Epidermal melanocyte (primary cell): ENCODE measurements around the gene SNTB2.
"Not testable (repeated sequence)": the region's sequence is repeated elsewhere in the genome, so short reads cannot be mapped to it uniquely, and the experiment has no call there.

ENCODE experiments used
- DNase-seq: peaks from one replicate; pipeline ENCODE4 v3.0.0; 2011; ENCODE audit warnings: low spot score; ENCODE audit not compliant: insufficient read length

Gene SNTB2

DNA sequence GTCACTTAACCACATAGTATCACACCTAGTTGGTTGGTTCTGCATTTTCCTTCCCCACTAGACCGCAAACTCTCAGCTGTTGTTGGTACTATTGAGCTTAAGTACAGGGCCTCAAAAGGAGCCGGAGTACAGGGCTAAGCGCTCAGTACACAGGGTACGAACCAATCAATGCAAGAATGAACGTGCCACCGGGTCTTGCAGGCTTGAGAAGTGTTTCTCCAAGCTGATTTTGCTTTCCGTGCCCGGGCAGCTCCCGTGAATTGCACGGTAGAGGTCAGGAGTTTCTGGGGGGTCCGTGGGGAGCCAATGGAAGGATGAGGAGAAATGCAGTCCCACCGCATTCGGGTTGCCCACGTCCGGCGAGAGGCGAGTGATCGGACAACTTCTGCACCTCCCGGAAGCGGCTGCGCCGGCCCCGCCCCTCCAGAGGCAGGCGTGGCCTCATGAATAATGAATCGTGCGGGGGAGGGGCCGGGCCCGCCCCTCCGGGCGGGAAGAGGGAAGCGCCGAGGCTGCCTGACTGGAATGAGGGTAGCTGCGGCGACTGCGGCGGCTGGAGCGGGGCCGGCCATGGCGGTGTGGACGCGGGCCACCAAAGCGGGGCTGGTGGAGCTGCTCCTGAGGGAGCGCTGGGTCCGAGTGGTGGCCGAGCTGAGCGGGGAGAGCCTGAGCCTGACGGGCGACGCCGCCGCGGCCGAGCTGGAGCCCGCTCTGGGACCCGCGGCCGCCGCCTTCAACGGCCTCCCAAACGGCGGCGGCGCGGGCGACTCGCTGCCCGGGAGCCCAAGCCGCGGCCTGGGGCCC lies at the start of gene SNTB2:
Gene SNTB2 (plus strand): TSS at position 523 of the 804 bp plus-strand sequence. CDS start 3 bp downstream, at position 526.
- DNase-seq, result peak; percentile 89

GRCh38 chr16:69138608-69139007 lies 48.4 kb upstream of the SNTB2 start:
- no peak for DNase-seq

- DNase-seq, result not testable (repeated sequence)
Measured at GRCh38 chr16:69139464-69139863, 47.5 kb upstream of the SNTB2 start.

DNA sequence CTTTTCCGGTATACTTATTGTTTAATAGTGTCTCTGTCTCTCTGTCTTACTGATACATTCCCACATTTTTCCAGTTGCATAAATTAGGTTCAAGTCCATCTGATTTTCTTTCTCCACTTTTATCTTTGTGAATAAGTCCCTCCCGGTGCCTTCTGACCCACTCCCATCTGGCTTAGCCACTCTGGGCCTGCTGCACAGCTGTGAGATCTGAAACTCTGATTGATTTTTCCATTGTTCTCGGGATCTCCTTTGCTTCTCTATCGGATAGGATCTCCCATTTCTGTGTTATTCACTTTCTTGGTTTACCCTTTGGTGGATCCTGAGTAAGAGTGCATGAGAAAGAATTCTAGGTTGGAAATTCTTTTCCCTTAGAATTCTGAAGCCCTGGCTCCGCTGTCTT lies 46.0 kb upstream of the SNTB2 start:
- DNase-seq, result no peak

- peak; percentile 33 for DNase-seq
Measured at GRCh38 chr16:69141936-69142335, 45.0 kb upstream of the SNTB2 start.

- DNase-seq, result no peak
Measured at GRCh38 chr16:69143116-69143515, 43.8 kb upstream of the SNTB2 start.

GRCh38 chr16:69145658-69146057 lies 41.3 kb upstream of the SNTB2 start:
- no peak for DNase-seq

DNA sequence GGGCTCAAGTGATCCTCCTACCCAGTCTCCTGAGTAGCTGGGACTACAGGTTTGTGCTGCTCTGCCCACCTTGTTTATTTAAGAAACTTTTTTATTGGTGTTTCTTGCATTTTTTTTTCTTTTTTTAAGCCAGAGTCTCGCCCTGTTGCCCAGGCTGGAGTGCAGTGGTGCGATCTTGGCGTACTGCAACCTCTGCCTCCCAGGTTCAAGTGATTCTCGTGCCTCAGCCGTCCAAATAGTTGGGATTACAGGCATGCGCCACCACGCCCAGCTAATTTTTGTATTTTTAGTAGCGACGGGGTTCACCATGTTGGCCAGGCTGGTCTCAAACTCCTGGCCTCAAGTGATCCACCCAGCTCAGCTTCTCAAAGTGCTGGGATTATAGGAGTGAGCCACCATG lies 37.3 kb upstream of the SNTB2 start:
- not testable (repeated sequence) for DNase-seq

- peak; percentile 66 for DNase-seq
Measured at GRCh38 chr16:69150146-69150865, 36.7 kb upstream of the SNTB2 start.

DNA sequence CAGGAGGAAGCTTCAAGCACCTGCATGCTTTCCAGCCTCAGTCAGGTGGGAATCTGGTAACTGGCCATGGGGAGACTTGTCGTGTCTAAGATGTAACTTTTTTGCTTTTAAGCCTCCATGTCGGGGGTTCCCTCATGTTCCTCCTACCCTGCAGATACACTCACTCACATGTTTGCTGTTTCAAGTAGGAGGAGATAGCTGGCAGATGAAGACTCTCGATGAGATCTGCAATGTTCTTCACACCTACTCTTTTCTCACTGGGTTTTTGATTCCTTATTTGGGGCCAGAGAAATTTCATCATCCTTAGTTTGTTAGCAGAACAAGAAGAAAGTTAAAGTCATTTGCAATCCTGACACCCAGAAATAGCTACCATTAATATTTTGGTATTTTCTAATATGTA lies 29.8 kb upstream of the SNTB2 start:
- no peak for DNase-seq

DNA sequence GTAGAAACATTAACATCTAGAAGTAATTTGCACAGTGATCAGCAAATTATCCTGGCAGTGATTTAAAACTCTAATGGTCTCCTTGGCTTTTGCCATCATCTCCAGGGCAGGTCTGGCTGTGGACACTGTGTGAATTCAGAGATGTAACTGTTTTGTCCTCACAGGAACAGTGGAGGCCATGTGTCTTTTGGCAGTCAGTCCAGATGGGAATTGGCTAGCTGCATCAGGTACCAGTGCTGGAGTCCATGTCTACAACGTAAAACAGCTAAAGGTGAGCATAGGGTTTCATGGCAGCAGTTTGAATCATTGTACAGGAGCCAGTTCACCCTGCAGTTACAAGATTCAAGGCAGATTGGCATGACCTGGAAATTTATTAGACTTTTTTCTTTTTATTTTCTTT lies 26.8 kb upstream of the SNTB2 start:
- no peak for DNase-seq

- no peak for DNase-seq
Measured at GRCh38 chr16:69165584-69165983, 21.4 kb upstream of the SNTB2 start.

- no peak for DNase-seq
Measured at GRCh38 chr16:69166221-69166833, 20.6 kb upstream of the SNTB2 start.

- DNase-seq, result no peak
Measured at GRCh38 chr16:69166946-69167930, 19.7 kb upstream of the SNTB2 start.

GRCh38 chr16:69169051-69169450 lies 17.9 kb upstream of the SNTB2 start:
- no peak for DNase-seq

DNA sequence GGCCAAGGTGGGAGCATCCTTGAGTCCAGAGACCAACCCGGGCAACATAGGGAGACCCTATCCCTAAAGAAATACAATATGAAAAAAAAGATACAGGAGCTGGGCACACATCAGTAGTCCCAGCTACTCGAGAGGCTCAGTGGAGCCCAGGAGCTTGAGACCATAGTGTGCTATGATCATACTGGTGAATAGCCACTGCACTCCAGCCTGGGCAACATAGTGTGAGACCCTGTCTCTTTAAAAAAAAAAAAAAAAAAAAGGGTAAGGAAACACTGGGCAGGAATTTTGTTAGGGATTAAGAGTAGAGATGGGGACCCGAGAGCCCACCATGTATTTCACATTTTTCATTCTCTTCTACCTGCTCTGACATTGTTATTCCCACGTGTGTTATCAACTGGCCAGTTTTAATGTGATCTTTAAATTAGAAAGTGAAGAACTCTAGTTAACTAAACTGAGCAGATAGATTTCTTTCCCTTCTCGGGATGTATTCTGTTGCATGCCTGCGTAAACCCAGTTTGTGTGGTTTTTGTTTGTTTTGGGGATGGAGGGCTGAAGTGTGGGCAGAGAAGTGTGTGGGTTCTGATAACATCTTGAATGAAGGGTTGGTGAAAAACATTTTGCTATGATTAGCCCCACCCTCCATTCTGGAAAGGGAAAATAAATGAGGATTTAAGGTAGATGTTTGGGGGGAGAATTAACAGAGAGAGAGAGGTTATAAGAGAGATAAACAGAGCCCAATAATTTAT lies 17.2 kb upstream of the SNTB2 start:
- DNase-seq, result no peak

DNA sequence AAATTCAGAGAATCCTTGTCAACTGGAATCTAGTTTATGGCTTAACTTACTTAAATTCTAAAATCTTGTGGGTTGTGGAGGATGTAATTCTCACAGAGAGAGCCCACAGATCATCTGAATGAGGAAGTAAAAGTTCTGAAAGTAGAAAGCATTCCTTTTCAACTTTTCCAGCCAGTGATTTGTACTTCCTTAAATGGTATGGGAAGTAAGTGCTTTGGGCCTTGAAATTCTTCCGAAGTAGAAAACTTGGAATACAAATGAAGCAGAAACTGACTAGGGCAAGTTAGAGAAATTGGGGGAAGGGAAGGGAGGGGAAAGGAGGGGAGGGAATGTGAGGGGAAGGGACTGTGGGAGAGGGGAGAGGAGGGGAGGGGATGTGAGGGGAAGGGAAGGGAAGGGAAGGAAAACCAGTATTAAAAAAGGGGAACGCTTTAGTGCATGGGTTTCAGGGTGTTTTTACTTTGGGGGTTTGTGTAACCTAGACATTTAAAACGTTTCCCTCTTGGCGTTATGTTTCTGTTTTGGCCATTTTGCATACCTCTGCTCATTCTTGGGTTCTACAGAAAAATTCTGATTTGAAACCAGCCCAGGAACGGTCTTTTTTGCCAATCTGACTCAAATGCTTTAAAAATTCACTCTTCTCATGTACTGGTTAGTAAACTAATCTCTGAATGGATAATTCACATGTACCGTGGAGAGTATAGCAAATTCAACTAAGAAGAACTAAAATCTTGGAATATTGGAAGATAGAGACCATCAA lies 15.5 kb upstream of the SNTB2 start:
- no peak for DNase-seq

GRCh38 chr16:69176033-69176800 lies 10.7 kb upstream of the SNTB2 start:
- DNase-seq, result no peak
